HepG2 (cell line): ENCODE measurements around the gene MEGF11. TPM values are rescaled to one million over a fixed set of nuclear protein-coding genes. Genes with fewer than 3 reads are reported as not detected.

Experiments used
- ATAC-seq: fragments of 200-7000 bp; cut with Tn5 transposase; 3 replicates; pipeline ENCODE4 v1.9.1; 2020; ENCODE audit warnings: mild to moderate bottlenecking, moderate library complexity
- BruUV-seq: library from RNA; stranded (reverse); fragments of 400-500 nt; replicated peaks from 2 replicates; lab custom pipeline; 2021; lab: Mats Ljungman, UMichigan
- CTCF ChIA-PET: fragments of 300-600 bp; formaldehyde crosslinking; extraction: SDS; loops from one replicate; lab custom pipeline; 2021; ENCODE audit warnings: low total read pairs, inconsistent platforms, low intra/inter-chr PET ratio; lab: Yijun Ruan, JAX
- POLR2A ChIA-PET: fragments of 350-600 bp; sonication (Branson Sonifier 250); formaldehyde crosslinking; loops from one replicate; lab custom pipeline; 2020; ENCODE audit warnings: antibody characterized with exemption, inconsistent platforms; lab: Yijun Ruan, JAX
- DNase-seq: peaks from one replicate; pipeline ENCODE4 v3.0.0-alpha.2; 2015; ENCODE audit warnings: low spot score
- FAIRE-seq: peaks from 3 replicates; lab custom pipeline; 2011; peaks lifted over from hg19 to GRCh38; lab: Jason Lieb, UNC
- H2AFZ ChIP-seq: one replicate; pipeline ENCODE4 v1.6.1; 2011; ENCODE audit warnings: low read length, inconsistent platforms
- H3K27ac ChIP-seq: fragments of 300-600 bp; 3 replicates; pipeline ENCODE4 v1.8.0; 2011; ENCODE audit warnings: mixed run types, mild to moderate bottlenecking, mixed read lengths, low read length, inconsistent platforms; ENCODE audit not compliant: insufficient read depth; ENCODE audit errors: extremely low read length
- H3K27me3 ChIP-seq, 2 experiments: fragments of 200-600 bp in 1 of 2; 2 replicates in 1 of 2; 3 replicates in 1 of 2; pipeline versions ENCODE4 v1.6.0 to v1.8.0; 2011; ENCODE audit warnings: low read length in 2 of 2, mild to moderate bottlenecking in 2 of 2, moderate library complexity in 2 of 2, inconsistent platforms in 1 of 2; ENCODE audit not compliant: insufficient read depth in 2 of 2, control insufficient read depth in 1 of 2
- H3K36me3 ChIP-seq, 2 experiments: fragments of 200-600 bp in 1 of 2; replicated peaks in 1 of 2; 2 replicates in 1 of 2; 3 replicates in 1 of 2; pipeline versions ENCODE4 v1.5.1 to v1.8.0; 2011; ENCODE audit warnings: low read length in 2 of 2, inconsistent platforms in 1 of 2; ENCODE audit not compliant: insufficient read depth in 2 of 2, control insufficient read depth in 1 of 2
- H3K4me1 ChIP-seq: 2 replicates; pipeline ENCODE4 v1.5.1; 2012; ENCODE audit warnings: low read length, inconsistent platforms; ENCODE audit not compliant: insufficient read depth
- H3K4me2 ChIP-seq: 2 replicates; pipeline ENCODE4 v1.6.0; 2011; ENCODE audit warnings: low read depth, low read length, inconsistent platforms
- H3K4me3 ChIP-seq, 3 experiments: fragments of 200-600 bp in 1 of 3; sonication (generic), shearing (Covaris generic) in 1 of 3; replicated peaks in 1 of 3; 2 replicates each; pipeline ENCODE4 v1.5.1; 2011 to 2016; ENCODE audit warnings: low read length in 3 of 3, inconsistent platforms in 2 of 3, low read depth in 2 of 3, mild to moderate bottlenecking in 2 of 3, control low read depth in 1 of 3, mixed read lengths in 1 of 3; ENCODE audit not compliant: insufficient read depth in 1 of 3
- H3K79me2 ChIP-seq: one replicate; pipeline ENCODE4 v1.6.1; 2011; ENCODE audit warnings: low read length, inconsistent platforms; ENCODE audit not compliant: insufficient read depth
- H3K9ac ChIP-seq: 2 replicates; pipeline ENCODE4 v1.6.0; 2011; ENCODE audit warnings: mild to moderate bottlenecking, low read depth, low read length, inconsistent platforms; ENCODE audit not compliant: insufficient read depth
- H3K9me3 ChIP-seq: 2 replicates; pipeline ENCODE4 v1.5.1; 2012; ENCODE audit warnings: mild to moderate bottlenecking, low read length
- H4K20me1 ChIP-seq: 2 replicates; pipeline ENCODE4 v1.6.0; 2011; ENCODE audit warnings: inconsistent platforms, mild to moderate bottlenecking, low read length, moderate library complexity; ENCODE audit not compliant: insufficient read depth
- AFF4 ChIP-seq: sonication (generic); formaldehyde crosslinking; IDR thresholded peaks from 2 replicates; pipeline ENCODE4 v1.4.0; 2020; ENCODE audit warnings: missing genetic modification reagents
- ONECUT2 ChIP-seq: sonication (generic); formaldehyde crosslinking; IDR thresholded peaks from 2 replicates; pipeline ENCODE4 v1.4.0; 2020; ENCODE audit warnings: missing genetic modification reagents
- ZNF121 ChIP-seq: sonication (generic); formaldehyde crosslinking; IDR thresholded peaks from 2 replicates; pipeline ENCODE4 v1.5.0; 2020; ENCODE audit warnings: mild to moderate bottlenecking, missing genetic modification reagents
- ZNF546 ChIP-seq: sonication (generic); formaldehyde crosslinking; conservative IDR thresholded peaks from 2 replicates; pipeline ENCODE4 v1.8.1; 2023; ENCODE audit warnings: mild to moderate bottlenecking, missing genetic modification reagents
- ZSCAN5A ChIP-seq: sonication (generic); formaldehyde crosslinking; IDR thresholded peaks from 2 replicates; pipeline ENCODE4 v1.8.0; 2022; ENCODE audit warnings: mild to moderate bottlenecking, missing genetic modification reagents, borderline replicate concordance
- WGBS: methylation state at CpG from one replicate; pipeline ENCODE4 v1.1.6; 2017; ENCODE audit warnings: low lambda C conversion rate; 5-methylcytosine and 5-hydroxymethylcytosine counted together
- in situ Hi-C: cut with HindIII; loops from 2 replicates; pipeline ENCODE4 v1.10.0; 2017; ENCODE audit warnings: low pct_unique_long_range_greater_than_20kb; ENCODE audit not compliant: extremely low pct_ligation_motif_present
- intact Hi-C: fragments of 100-400 bp; cut with micrococcal nuclease; formaldehyde crosslinking; loops from one replicate; pipeline ENCODE4 v1.10.0; 2022; ENCODE audit not compliant: unreplicated experiment
- polyA plus RNA-seq, 8 experiments: library from polyadenylated mRNA; depleted of rRNA in 3 of 8; stranded (reverse) in 7 of 8; unstranded in 1 of 8; fragments of >200 nt; fragmentation: Illumina TruSeq in 4 of 8; extraction: Trizol in 4 of 8; gene quantifications; 2 replicates each; pipeline versions ENCODE4 v1.2.1 to v1.2.3, GENCODE V29; 2011 to 2016; ENCODE audit warnings: low read depth in 4 of 8, missing spikeins in 1 of 8, mixed read lengths in 1 of 8; ENCODE audit not compliant: insufficient read depth in 1 of 8
- total RNA-seq, 5 experiments: library from RNA; depleted of rRNA; stranded (reverse); fragments of >200 nt; fragmentation: Illumina TruSeq; extraction: Trizol; gene quantifications; 2 replicates each; pipeline ENCODE4 v1.2.3, GENCODE V29; 2016; ENCODE audit warnings: low read depth in 1 of 5
- TF ChIP-seq, protein P1 (sequence below): sonication (generic); formaldehyde crosslinking; IDR thresholded peaks from 2 replicates; pipeline ENCODE4 v1.4.0; 2020; ENCODE audit warnings: mild to moderate bottlenecking, missing genetic modification reagents
- TF ChIP-seq, protein P2 (sequence below): sonication (generic); formaldehyde crosslinking; IDR thresholded peaks from 2 replicates; pipeline ENCODE4 v1.8.0; 2022; ENCODE audit warnings: missing genetic modification reagents, mild to moderate bottlenecking, moderate library complexity, borderline replicate concordance

MEGF11 gene
- total and polyA plus RNA-seq, 2 of the 13 experiments (the other 11 are each of a cell fraction or from before 2014, with no cell fraction given): not detected

DNA sequence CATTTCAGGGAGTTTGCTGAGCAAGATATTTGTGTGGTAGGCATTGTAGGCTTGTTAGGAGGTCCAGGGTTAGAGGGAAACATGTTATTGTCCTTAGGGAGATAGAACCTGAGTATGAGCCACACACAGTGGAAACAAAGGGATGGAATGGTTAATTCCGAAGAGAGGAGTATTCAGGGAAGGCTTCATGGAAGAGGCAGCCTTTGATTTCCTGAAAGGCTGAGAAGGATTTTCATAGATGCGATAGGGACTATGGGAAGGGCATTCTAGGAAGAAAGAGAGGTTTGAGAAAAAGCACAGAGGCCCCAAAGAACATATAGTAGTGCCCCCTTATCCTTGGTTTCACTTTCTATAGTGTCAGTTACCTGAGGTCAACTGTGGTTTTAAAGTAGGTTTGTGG is 302.5 kb downstream of the MEGF11 start:
- Histone ChIP-seq H3K4me3 (no peak overlapping the region), H3K4me1 (peaks cover 16% of the 10 kb centered on the region), H4K20me1 (no peaks in the 10 kb centered on the region), H3K4me2 (no peak overlapping the region; the same call in 1 of the 2 replicates), H3K9me3 (no peaks in the 10 kb centered on the region), H3K9ac (no peak overlapping the region), H3K79me2 (no peaks in the 10 kb centered on the region), H3K27me3 (0 out of 5 replicates have a peak, but pooled peaks cover 0 to 3% of the 10 kb centered on the region in 2 experiments), H3K36me3 (no peaks in the 10 kb centered on the region), H2AFZ (no peak overlapping the region), H3K27ac (no peak overlapping the region)
- POLR2A ChIA-PET: no interaction called here
- FAIRE-seq (no peak), ATAC-seq (no peak), DNase-seq (no peak)
- in situ Hi-C loops: no loop called here
- no peak for TF ChIP-seq ZNF546 (CRISPR knock-in tag)
- TF ChIP-seq ZNF121 (CRISPR knock-in tag): no peak
- TF ChIP-seq, protein P1, sequence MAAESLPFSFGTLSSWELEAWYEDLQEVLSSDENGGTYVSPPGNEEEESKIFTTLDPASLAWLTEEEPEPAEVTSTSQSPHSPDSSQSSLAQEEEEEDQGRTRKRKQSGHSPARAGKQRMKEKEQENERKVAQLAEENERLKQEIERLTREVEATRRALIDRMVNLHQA: no peak
- no peak for TF ChIP-seq ZSCAN5A (CRISPR knock-in tag)
- CTCF ChIA-PET: no interaction called here
- BruUV-seq: no TSS peak
- 55% methylated on average over 2 of the region's 2 CpGs for WGBS
- intact Hi-C loops: no loop called here

DNA sequence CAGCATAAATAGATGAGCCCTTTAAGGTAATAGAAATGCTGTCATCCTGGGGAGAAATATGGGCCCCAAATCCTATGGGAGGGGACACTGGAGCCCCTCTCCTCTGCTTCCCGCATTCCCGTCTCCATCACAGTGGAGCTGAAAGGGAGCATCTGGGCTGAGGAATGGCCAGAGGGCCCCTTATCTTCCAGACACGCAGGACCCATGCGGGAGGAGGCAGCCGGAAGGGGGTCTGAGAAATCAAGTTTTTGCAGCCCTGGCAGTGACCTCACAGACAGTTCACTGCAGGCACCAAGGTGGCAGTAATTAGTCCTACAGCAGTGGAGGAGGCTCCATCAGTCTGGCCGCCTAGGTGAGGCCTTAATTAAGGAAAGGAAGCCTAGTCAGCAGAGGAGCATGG is 304.1 kb downstream of the MEGF11 start:
- Histone ChIP-seq H3K9ac (no peak overlapping the region), H3K4me1 (peaks cover 19% of the 10 kb centered on the region), H3K4me3 (no peak overlapping the region), H3K79me2 (no peaks in the 10 kb centered on the region), H4K20me1 (no peaks in the 10 kb centered on the region), H3K36me3 (no peaks in the 10 kb centered on the region), H3K4me2 (no peak overlapping the region), H3K9me3 (no peaks in the 10 kb centered on the region), H3K27ac (no peak overlapping the region), H2AFZ (no peak overlapping the region), H3K27me3 (0 out of 5 replicates have a peak, but pooled peaks cover 0 to 3% of the 10 kb centered on the region in 2 experiments)
- WGBS: 71% methylated on average over 5 of the region's 6 CpGs
- in situ Hi-C loops (no loop called here), intact Hi-C loops (no loop called here)
- POLR2A ChIA-PET: no interaction called here
- ATAC-seq (no peak), FAIRE-seq (no peak), DNase-seq (no peak)
- BruUV-seq: no TSS peak
- CTCF ChIA-PET: no interaction called here
- TF ChIP-seq AFF4 (CRISPR knock-in tag) (no peak), ZNF546 (CRISPR knock-in tag) (no peak), ONECUT2 (no peak)
- TF ChIP-seq, protein P2, sequence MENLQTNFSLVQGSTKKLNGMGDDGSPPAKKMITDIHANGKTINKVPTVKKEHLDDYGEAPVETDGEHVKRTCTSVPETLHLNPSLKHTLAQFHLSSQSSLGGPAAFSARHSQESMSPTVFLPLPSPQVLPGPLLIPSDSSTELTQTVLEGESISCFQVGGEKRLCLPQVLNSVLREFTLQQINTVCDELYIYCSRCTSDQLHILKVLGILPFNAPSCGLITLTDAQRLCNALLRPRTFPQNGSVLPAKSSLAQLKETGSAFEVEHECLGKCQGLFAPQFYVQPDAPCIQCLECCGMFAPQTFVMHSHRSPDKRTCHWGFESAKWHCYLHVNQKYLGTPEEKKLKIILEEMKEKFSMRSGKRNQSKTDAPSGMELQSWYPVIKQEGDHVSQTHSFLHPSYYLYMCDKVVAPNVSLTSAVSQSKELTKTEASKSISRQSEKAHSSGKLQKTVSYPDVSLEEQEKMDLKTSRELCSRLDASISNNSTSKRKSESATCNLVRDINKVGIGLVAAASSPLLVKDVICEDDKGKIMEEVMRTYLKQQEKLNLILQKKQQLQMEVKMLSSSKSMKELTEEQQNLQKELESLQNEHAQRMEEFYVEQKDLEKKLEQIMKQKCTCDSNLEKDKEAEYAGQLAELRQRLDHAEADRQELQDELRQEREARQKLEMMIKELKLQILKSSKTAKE: no peak
